ENCODE data around the gene IFNLR1.

- TF ChIP-seq CTCF (optimal IDR thresholded peaks at IDR 0.05 in 1 of 3, IDR thresholded peaks at IDR 0.05 in 1 of 3, conservative IDR thresholded peaks at IDR 0.05 in 1 of 3; ENCODE audit: extremely low read depth in 1 of 3, insufficient read depth in 2 of 3, low read length in 3 of 3) = no peak
- TF ChIP-seq EZH2 (IDR thresholded peaks at IDR 0.05; ENCODE audit: low read length) = no peak
These were observed 78.5 kb downstream of the IFNLR1 start for GRCh38 chr1:24108334-24109165.
